AG04450 (cell line): Measurements from ENCODE around the gene TANK. TPM values are rescaled to one million over a fixed set of nuclear protein-coding genes. Genes with fewer than 3 reads are reported as not detected.

ENCODE experiments used
- CTCF ChIA-PET: fragments of 300-600, 350-600 bp; formaldehyde crosslinking; extraction: SDS; loops from one replicate; lab custom pipeline; 2022; ENCODE audit warnings: antibody characterized with exemption, inconsistent platforms; lab: Charles Lee
- POLR2A ChIA-PET: fragments of 350-600 bp; formaldehyde crosslinking; extraction: SDS; loops from one replicate; lab custom pipeline; 2021; ENCODE audit warnings: antibody characterized with exemption, inconsistent platforms; lab: Yijun Ruan, JAX
- DNase-seq: peaks from one replicate; pipeline ENCODE4 v3.0.0-alpha.2; 2011; ENCODE audit warnings: low read depth, low spot score
- H3K27ac ChIP-seq: one replicate; pipeline ENCODE4 v1.5.1; 2012; ENCODE audit warnings: low read depth, low read length, control low read depth
- H3K27me3 ChIP-seq: one replicate; pipeline ENCODE4 v1.6.0; 2012; ENCODE audit warnings: low read length; ENCODE audit not compliant: control insufficient read depth, insufficient read depth
- H3K4me3 ChIP-seq: 2 replicates; pipeline ENCODE4 v1.5.1; 2011; ENCODE audit warnings: mild to moderate bottlenecking, low read depth, low read length, control low read depth
- H3K9me3 ChIP-seq: 2 replicates; pipeline ENCODE4 v1.5.1; 2012; ENCODE audit warnings: low read length; ENCODE audit not compliant: control insufficient read depth, insufficient read depth
- polyA plus RNA-seq: library from polyadenylated mRNA; depleted of rRNA; stranded (reverse); fragments of >200 nt; gene quantifications from 2 replicates; pipeline ENCODE4 v1.2.3, GENCODE V29; 2011
- TF ChIP-seq, protein P1 (sequence below): IDR thresholded peaks from 2 replicates; pipeline ENCODE4 v1.5.1; 2011; ENCODE audit warnings: low read depth, low read length, control low read depth, inconsistent platforms

The TANK gene
- polyA plus RNA-seq, 1 experiment: 56.6 TPM

- Histone ChIP-seq H3K27ac (no peak overlapping the region), H3K27me3 (no peaks in the 10 kb centered on the region), H3K9me3 (no peaks in the 10 kb centered on the region), H3K4me3 (no peak overlapping the region)
- TF ChIP-seq, protein P1, sequence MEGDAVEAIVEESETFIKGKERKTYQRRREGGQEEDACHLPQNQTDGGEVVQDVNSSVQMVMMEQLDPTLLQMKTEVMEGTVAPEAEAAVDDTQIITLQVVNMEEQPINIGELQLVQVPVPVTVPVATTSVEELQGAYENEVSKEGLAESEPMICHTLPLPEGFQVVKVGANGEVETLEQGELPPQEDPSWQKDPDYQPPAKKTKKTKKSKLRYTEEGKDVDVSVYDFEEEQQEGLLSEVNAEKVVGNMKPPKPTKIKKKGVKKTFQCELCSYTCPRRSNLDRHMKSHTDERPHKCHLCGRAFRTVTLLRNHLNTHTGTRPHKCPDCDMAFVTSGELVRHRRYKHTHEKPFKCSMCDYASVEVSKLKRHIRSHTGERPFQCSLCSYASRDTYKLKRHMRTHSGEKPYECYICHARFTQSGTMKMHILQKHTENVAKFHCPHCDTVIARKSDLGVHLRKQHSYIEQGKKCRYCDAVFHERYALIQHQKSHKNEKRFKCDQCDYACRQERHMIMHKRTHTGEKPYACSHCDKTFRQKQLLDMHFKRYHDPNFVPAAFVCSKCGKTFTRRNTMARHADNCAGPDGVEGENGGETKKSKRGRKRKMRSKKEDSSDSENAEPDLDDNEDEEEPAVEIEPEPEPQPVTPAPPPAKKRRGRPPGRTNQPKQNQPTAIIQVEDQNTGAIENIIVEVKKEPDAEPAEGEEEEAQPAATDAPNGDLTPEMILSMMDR: no peak
- CTCF ChIA-PET: interaction anchor here (2.2 kb wide), 1 partner anchor 75 kb away, joined by 6 read pairs; no protein-coding TSS in a partner anchor
- no peak for DNase-seq
- POLR2A ChIA-PET: no interaction called here
Observed at GRCh38 chr2:161138429-161138828, 21.8 kb upstream of the TANK start.

- H3K27me3 ChIP-seq: no peaks in the 10 kb centered on the region
- POLR2A ChIA-PET: interaction anchor here (0.8 kb wide), 1 partner anchor 10 kb away, joined by 4 read pairs; no protein-coding TSS in a partner anchor
- no peaks in the 10 kb centered on the region for H3K9me3 ChIP-seq
- H3K27ac ChIP-seq: no peak overlapping the region
- TF ChIP-seq, protein P1: no peak
- H3K4me3 ChIP-seq: no peak overlapping the region
- CTCF ChIA-PET: interaction anchor here (2.2 kb wide), 1 partner anchor 75 kb away, joined by 6 read pairs; no protein-coding TSS in a partner anchor
- DNase-seq: peak; percentile 23
Observed at GRCh38 chr2:161139098-161139987, 20.9 kb upstream of the TANK start.

GRCh38 chr2:161141033-161141432 lies 19.2 kb upstream of the TANK start:
- CTCF ChIA-PET: no interaction called here
- TF ChIP-seq, protein P1: no peak
- no peak overlapping the region for H3K4me3 ChIP-seq

DNA sequence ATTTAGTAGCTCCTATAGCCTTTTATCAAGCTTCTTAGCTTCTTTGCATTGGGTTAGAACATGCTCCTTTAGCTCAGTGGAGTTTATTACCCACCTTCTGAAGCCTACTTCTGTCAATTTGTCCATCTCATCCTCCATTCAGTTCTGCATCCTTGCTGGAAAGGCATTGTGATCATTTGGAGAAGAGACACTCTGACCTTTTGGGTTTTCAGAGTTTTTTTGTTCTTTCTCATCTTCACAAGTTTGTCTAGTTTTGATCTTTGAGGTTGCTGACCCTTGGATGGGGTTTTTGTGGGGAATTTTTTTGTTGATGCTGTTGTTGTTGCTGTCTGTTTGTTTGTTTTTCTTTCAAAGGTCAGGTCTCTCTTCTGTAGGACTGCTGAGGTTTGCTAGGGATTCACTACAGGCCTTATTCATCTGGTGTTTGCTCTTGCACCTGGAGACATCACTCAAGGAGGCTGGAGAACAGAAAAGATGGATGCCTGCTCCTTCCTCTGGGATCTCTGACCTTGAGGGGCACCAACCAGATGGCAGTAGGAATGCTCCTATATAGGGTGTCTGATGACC lies 13.9 kb upstream of the TANK start:
- POLR2A ChIA-PET: no interaction called here
- CTCF ChIA-PET: no interaction called here
- no peak overlapping the region for H3K4me3 ChIP-seq
- no peak for DNase-seq
- no peak overlapping the region for H3K27ac ChIP-seq
- no peaks in the 10 kb centered on the region for H3K27me3 ChIP-seq
- peaks cover 6% of the 10 kb centered on the region for H3K9me3 ChIP-seq
- TF ChIP-seq, protein P1: no peak

More at GRCh38 chr2:161141033-161141432, 19.2 kb upstream of the TANK start:
- POLR2A ChIA-PET: no interaction called here
- Histone ChIP-seq H3K9me3 (no peaks in the 10 kb centered on the region), H3K27ac (no peak overlapping the region), H3K27me3 (no peaks in the 10 kb centered on the region)
- no peak for DNase-seq

- Histone ChIP-seq H3K27ac (no peak overlapping the region), H3K9me3 (peaks cover 6% of the 10 kb centered on the region), H3K27me3 (no peaks in the 10 kb centered on the region), H3K4me3 (no peak overlapping the region)
- no peak for DNase-seq
- TF ChIP-seq, protein P1: no peak
- POLR2A ChIA-PET: no interaction called here
- CTCF ChIA-PET: no interaction called here
Observed at GRCh38 chr2:161146996-161147395, 13.2 kb upstream of the TANK start.
